Measurements from ENCODE around the gene PDPR.
"Not testable (repeated sequence)": the region's sequence is repeated elsewhere in the genome, so short reads cannot be mapped to it uniquely, and the experiment has no call there.

Gene PDPR

DNA sequence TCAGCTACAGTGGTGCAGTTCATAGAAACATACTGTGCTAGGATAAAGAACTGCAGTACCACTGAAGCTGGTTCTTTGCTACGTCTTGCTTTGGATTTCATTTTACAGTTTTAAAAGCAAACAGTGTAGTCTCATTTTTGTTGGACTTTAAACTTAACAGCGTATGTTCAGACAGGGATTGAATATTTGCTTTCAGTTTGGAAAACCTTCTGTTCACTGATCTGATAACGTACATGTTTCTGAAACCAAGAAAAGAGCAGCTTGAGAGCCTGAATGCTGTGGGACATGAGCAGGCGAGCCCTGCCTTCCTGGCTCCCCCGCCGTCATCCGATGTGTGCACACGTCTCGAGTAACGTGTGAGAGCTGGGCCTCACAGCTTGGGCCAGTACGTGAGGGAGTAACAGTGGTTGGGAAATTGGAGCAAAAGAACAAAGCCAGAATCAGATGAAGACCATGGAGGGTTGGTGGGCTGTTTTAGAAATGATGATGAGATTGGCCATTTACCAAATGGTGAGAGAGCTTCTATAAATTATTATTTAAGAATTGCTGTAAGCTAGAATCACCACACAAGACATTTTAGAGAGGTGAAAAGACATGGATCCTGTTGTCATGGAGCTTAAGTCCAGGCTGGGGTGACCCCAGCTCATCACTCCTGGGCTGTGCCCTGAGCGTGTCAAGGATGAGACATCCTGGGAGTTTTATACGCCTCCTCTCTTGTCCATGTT lies 38.6 kb downstream of the PDPR start:
- H3K9me3 ChIP-seq (ENCODE audit: control insufficient read depth, insufficient read depth, low read length): no peaks in the 10 kb centered on the region
- DNase-seq (ENCODE audit: low read depth, low spot score): no peak
- WGBS (ENCODE audit: insufficient coverage, insufficient read length): no CpG with 5 or more reads among the region's 13 CpGs
- no peak overlapping the region for H3K4me3 ChIP-seq (ENCODE audit: low read length)
- H3K36me3 ChIP-seq (ENCODE audit: control insufficient read depth, insufficient read depth, low read length): peaks cover 30% of the 10 kb centered on the region
- H3K27me3 ChIP-seq (ENCODE audit: control insufficient read depth, insufficient read depth, low read length): no peaks in the 10 kb centered on the region
- no peak overlapping the region for H3K27ac ChIP-seq (ENCODE audit: low read length)
- H3K4me1 ChIP-seq (ENCODE audit: control insufficient read depth, insufficient read depth, low read length): no peaks in the 10 kb centered on the region; the same call in 1 of the 2 replicates

DNA sequence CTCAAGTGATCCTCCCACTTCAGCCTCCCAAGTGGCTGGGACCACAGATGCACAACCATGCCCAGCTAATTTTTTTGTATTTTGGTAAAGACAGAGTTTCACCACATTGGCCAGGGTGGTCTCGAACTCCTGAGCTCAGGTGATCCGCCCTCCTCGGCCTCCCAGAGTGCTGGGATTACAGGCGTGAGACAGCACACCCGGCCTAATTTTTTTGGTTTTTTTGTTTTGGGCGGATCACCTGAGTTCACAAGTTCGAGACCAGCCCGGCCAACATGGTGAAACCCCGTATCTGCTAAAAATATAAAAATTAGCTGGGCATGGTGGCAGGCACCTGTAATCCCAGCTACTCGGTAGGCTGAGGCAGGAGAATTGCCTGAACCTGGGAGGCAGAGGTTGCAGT lies 40.6 kb downstream of the PDPR start:
- not testable (repeated sequence) for DNase-seq (ENCODE audit: low read depth, low spot score); H3K9me3 ChIP-seq (ENCODE audit: control insufficient read depth, insufficient read depth, low read length); H3K27me3 ChIP-seq (ENCODE audit: control insufficient read depth, insufficient read depth, low read length); H3K27ac ChIP-seq (ENCODE audit: low read length); H3K4me1 ChIP-seq (ENCODE audit: control insufficient read depth, insufficient read depth, low read length); H3K4me3 ChIP-seq (ENCODE audit: low read length)
- H3K36me3 ChIP-seq (ENCODE audit: control insufficient read depth, insufficient read depth, low read length): peaks cover 39% of the 10 kb centered on the region
- WGBS (ENCODE audit: insufficient coverage, insufficient read length): no CpG with 5 or more reads among the region's 10 CpGs

DNA sequence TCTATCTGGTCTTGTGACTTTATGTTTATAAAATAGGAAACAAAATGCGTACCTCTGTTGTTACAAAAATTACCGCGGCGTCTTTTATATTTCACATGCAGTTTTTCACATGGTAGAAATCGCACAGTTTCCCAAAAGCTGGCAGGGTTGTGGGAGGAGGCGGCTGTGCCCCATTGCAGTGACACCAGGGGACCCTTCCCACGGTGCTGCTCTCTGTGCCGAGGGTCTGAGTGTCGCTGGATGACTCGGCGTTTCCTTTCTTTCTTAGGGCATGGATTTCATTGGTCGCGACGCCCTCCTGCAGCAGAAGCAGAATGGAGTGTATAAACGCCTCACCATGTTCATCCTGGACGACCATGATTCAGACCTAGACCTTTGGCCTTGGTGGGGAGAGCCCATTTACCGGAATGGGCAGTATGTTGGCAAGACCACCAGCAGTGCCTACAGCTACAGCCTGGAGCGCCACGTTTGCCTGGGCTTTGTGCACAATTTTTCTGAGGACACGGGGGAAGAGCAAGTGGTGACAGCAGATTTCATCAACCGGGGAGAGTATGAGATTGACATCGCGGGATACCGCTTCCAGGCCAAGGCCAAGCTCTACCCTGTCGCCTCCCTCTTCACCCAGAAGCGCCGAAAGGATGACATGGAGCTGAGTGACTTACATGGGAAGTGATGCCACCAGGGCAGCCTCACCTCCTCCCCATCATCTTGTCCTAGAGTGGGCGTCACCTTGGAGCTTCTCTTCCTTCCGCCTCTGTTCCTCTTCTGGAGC lies 42.3 kb downstream of the PDPR start:
- H3K36me3 ChIP-seq (ENCODE audit: control insufficient read depth, insufficient read depth, low read length): peaks cover 43% of the 10 kb centered on the region
- H3K27me3 ChIP-seq (ENCODE audit: control insufficient read depth, insufficient read depth, low read length): no peaks in the 10 kb centered on the region; the same call in 1 of the 2 replicates
- no CpG with 5 or more reads among the region's 29 CpGs for WGBS (ENCODE audit: insufficient coverage, insufficient read length)
- H3K27ac ChIP-seq (ENCODE audit: low read length): no peak overlapping the region
- H3K9me3 ChIP-seq (ENCODE audit: control insufficient read depth, insufficient read depth, low read length): no peaks in the 10 kb centered on the region
- DNase-seq (ENCODE audit: low read depth, low spot score): no peak
- no peaks in the 10 kb centered on the region; the same call in 1 of the 2 replicates for H3K4me1 ChIP-seq (ENCODE audit: control insufficient read depth, insufficient read depth, low read length)
- H3K4me3 ChIP-seq (ENCODE audit: low read length): no peak overlapping the region

GRCh38 chr16:70157105-70157476 lies 43.0 kb downstream of the PDPR start:
- no peaks in the 10 kb centered on the region; the same call in 1 of the 2 replicates for H3K4me1 ChIP-seq (ENCODE audit: control insufficient read depth, insufficient read depth, low read length)
- H3K4me3 ChIP-seq (ENCODE audit: low read length): no peak overlapping the region
- H3K27me3 ChIP-seq (ENCODE audit: control insufficient read depth, insufficient read depth, low read length): no peaks in the 10 kb centered on the region; the same call in 1 of the 2 replicates
- H3K27ac ChIP-seq (ENCODE audit: low read length): no peak overlapping the region
- no peak for DNase-seq (ENCODE audit: low read depth, low spot score)
- peaks cover 38% of the 10 kb centered on the region for H3K36me3 ChIP-seq (ENCODE audit: control insufficient read depth, insufficient read depth, low read length)
- H3K9me3 ChIP-seq (ENCODE audit: control insufficient read depth, insufficient read depth, low read length): no peaks in the 10 kb centered on the region
- WGBS (ENCODE audit: insufficient coverage, insufficient read length): no CpG with 5 or more reads among the region's 11 CpGs

GRCh38 chr16:70157477-70158260 lies 43.5 kb downstream of the PDPR start:
- Histone ChIP-seq H3K36me3 (ENCODE audit: control insufficient read depth, insufficient read depth, low read length) (peaks cover 38% of the 10 kb centered on the region), H3K9me3 (ENCODE audit: control insufficient read depth, insufficient read depth, low read length) (no peaks in the 10 kb centered on the region), H3K4me3 (ENCODE audit: low read length) (no peak overlapping the region), H3K27ac (ENCODE audit: low read length) (no peak overlapping the region), H3K4me1 (ENCODE audit: control insufficient read depth, insufficient read depth, low read length) (no peaks in the 10 kb centered on the region; the same call in 1 of the 2 replicates), H3K27me3 (ENCODE audit: control insufficient read depth, insufficient read depth, low read length) (no peaks in the 10 kb centered on the region; the same call in 1 of the 2 replicates)
- WGBS (ENCODE audit: insufficient coverage, insufficient read length): no CpG with 5 or more reads among the region's 8 CpGs
- DNase-seq (ENCODE audit: low read depth, low spot score): no peak

DNA sequence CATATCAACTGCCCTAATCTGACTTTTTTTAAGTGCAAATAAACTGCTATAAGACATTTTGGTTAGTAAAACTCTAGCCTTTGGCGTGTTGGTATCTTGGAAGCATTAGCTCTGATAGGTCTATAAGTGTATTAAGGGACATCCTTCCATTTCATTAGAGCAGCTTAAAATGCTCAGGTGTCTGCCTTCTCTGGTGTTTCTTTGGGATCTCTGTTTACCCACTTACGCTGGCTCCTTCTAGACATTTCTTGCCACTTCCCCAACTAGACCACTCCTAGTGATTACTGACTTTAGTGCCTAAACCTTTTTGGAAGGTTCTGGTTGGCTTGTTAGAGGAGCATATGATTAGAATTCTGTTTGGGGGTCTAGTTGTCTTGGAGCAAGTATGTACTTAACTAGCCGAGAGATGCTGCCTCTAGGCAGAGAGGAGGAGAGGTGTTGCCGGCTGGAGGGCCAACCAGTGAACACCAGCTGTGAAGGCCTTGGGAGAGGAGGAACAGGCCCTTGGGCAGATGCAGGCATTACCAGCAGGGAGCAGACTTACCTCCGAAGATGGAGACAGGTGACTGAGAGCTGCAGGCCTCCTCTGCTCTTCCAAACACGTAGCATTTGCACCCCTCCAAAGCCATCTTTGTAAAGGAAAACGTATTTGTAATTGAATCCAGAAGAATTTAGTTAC lies 44.3 kb downstream of the PDPR start:
- Histone ChIP-seq H3K4me3 (ENCODE audit: low read length) (no peak overlapping the region), H3K4me1 (ENCODE audit: control insufficient read depth, insufficient read depth, low read length) (no peaks in the 10 kb centered on the region; the same call in 1 of the 2 replicates)

DNA sequence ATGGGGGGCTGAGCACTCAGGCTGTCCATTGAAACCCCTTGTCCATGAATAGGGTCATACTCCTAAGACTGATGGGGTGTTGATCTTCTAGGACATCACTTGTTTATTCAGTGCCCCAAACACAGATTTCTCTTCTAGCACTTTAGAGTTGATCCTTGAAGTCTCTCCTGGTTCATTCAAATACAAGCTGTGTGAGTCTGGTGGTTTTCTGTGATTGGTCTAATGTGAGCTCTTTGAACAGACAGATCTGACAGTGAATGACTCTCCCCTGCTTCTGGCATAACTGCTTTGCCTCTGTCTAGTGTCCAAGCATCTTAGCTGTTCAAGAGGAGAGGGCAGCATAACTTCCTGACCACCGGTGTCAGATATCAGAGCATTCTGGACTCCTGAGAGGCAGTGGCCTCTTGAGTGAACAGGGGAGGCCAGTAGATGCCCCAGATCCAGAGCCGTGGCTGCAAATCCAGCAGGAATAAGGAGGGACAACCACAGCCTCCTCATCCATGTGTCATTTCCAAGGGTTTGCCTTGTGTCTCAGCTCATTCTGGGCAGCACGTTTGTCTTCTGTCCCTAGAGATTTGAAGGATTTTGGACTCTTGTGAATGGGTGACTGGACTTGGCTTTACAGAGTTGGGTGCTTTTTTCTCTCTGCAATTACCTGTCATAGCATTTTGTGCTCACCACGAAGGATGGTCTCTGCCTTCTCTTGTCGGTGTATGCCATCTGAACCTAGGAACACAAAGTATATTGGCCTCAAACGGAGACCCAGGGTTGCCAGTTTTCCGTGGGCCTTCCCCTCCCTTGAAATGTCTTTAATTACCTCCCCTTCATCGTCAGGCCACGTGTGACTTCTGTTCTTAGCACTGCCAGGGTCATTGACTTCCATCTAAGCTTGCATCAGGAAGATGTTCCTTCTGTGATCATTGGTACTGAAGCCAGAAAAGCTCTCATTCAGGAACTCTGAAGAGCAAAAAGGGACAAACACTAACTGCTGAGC lies 45.5 kb downstream of the PDPR start:
- DNase-seq (ENCODE audit: low read depth, low spot score): no peak
- no peaks in the 10 kb centered on the region; the same call in 1 of the 2 replicates for H3K4me1 ChIP-seq (ENCODE audit: control insufficient read depth, insufficient read depth, low read length)
- no peaks in the 10 kb centered on the region for H3K9me3 ChIP-seq (ENCODE audit: control insufficient read depth, insufficient read depth, low read length)
- H3K27me3 ChIP-seq (ENCODE audit: control insufficient read depth, insufficient read depth, low read length): no peaks in the 10 kb centered on the region; the same call in 1 of the 2 replicates
- WGBS (ENCODE audit: insufficient coverage, insufficient read length): no CpG with 5 or more reads among the region's 9 CpGs
- no peak overlapping the region for H3K27ac ChIP-seq (ENCODE audit: low read length)
- H3K36me3 ChIP-seq (ENCODE audit: control insufficient read depth, insufficient read depth, low read length): peaks cover 30% of the 10 kb centered on the region
- H3K4me3 ChIP-seq (ENCODE audit: low read length): no peak overlapping the region

More for the DNA sequence above, 44.3 kb downstream of the PDPR start:
- no CpG with 5 or more reads among the region's 7 CpGs for WGBS (ENCODE audit: insufficient coverage, insufficient read length)
- H3K9me3 ChIP-seq (ENCODE audit: control insufficient read depth, insufficient read depth, low read length): no peaks in the 10 kb centered on the region
- peaks cover 34% of the 10 kb centered on the region for H3K36me3 ChIP-seq (ENCODE audit: control insufficient read depth, insufficient read depth, low read length)
- H3K27ac ChIP-seq (ENCODE audit: low read length): no peak overlapping the region
- no peak for DNase-seq (ENCODE audit: low read depth, low spot score)
- H3K27me3 ChIP-seq (ENCODE audit: control insufficient read depth, insufficient read depth, low read length): no peaks in the 10 kb centered on the region; the same call in 1 of the 2 replicates

DNA sequence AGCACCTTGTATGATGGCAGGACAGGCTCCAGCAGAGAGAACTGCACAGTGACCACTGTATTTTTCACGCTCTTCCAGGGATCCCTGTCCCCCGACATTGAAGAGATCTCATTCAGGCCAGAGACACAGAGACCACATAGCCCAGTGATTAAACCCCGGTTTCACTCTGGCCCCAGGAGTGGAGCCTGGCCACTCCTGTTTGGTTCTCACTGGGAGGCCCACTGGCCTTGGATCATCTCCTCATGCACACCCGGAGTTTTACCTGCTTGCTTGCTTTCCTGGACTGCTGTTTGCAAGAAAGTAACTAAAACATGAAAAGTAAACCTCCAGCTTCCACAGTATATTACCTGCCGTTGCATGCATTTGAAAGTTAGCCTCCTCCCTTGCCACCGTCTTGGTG lies 46.3 kb downstream of the PDPR start:
- no CpG with 5 or more reads among the region's 6 CpGs for WGBS (ENCODE audit: insufficient coverage, insufficient read length)
- Histone ChIP-seq H3K27ac (ENCODE audit: low read length) (no peak overlapping the region), H3K9me3 (ENCODE audit: control insufficient read depth, insufficient read depth, low read length) (no peaks in the 10 kb centered on the region), H3K36me3 (ENCODE audit: control insufficient read depth, insufficient read depth, low read length) (peaks cover 30% of the 10 kb centered on the region), H3K27me3 (ENCODE audit: control insufficient read depth, insufficient read depth, low read length) (no peaks in the 10 kb centered on the region; the same call in 1 of the 2 replicates), H3K4me1 (ENCODE audit: control insufficient read depth, insufficient read depth, low read length) (no peaks in the 10 kb centered on the region; the same call in 1 of the 2 replicates), H3K4me3 (ENCODE audit: low read length) (no peak overlapping the region)
- no peak for DNase-seq (ENCODE audit: low read depth, low spot score)

DNA sequence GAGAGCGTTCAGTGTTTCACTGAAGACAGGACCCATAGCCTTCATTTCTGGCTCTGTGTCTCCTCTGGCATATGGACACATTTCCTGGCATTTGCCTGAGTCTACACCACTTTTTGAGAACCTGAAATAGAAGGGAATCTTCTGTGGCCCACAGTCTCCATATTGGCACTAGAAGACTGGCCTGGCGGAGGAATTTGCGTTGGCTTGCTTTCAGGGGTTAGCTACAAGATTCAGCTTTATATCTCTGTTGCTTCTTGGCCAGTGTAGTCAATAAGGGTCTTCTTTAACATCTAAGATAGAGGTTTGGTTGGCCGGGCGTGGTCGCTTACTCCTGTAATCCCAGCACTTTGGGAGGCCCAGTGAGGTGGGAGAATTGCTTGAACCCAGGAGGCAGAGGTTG lies 46.7 kb downstream of the PDPR start:
- WGBS (ENCODE audit: insufficient coverage, insufficient read length): no CpG with 5 or more reads among the region's 6 CpGs
- H3K36me3 ChIP-seq (ENCODE audit: control insufficient read depth, insufficient read depth, low read length): peaks cover 30% of the 10 kb centered on the region

More for the DNA sequence above, 46.7 kb downstream of the PDPR start:
- no peaks in the 10 kb centered on the region; the same call in 1 of the 2 replicates for H3K27me3 ChIP-seq (ENCODE audit: control insufficient read depth, insufficient read depth, low read length)
- DNase-seq (ENCODE audit: low read depth, low spot score): no peak
- no peak overlapping the region for H3K4me3 ChIP-seq (ENCODE audit: low read length)
- H3K4me1 ChIP-seq (ENCODE audit: control insufficient read depth, insufficient read depth, low read length): no peaks in the 10 kb centered on the region; the same call in 1 of the 2 replicates
- no peak overlapping the region for H3K27ac ChIP-seq (ENCODE audit: low read length)
- no peaks in the 10 kb centered on the region for H3K9me3 ChIP-seq (ENCODE audit: control insufficient read depth, insufficient read depth, low read length)

All from iPS DF 6.9 (cell line).